HG03159 (cell line): Measurements from ENCODE around the gene VSIR.

Experiments
- ATAC-seq: cut with Tn5 transposase; IDR thresholded peaks from one replicate; pipeline ENCODE4 v1.9.1; 2021; ENCODE audit warnings: mild to moderate bottlenecking, moderate library complexity; ENCODE audit not compliant: unreplicated experiment

Gene VSIR

DNA sequence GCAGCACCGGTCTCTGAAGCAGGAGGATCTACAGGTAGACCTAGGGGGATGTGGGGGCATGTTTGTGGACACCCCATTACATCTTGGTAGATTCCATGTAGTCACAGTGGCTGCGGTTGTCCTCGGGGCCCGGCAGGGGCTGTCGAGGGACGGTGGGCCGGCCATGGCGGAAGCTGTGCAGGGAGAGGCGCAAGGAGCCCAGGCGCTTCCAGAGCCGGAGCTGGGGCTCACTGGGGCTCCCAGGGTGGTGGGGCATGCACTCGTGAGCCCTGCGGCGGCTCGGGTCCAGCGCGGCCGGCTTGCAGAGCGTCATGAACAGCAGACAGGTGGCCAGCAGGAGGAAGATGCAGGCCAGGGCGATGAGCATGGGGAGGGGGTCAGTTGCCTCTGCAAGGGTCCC is 57.5 kb downstream of the VSIR start:
- ATAC-seq, result no peak

- ATAC-seq, result no peak
These were observed 58.3 kb downstream of the VSIR start for GRCh38 chr10:71715026-71715425.

GRCh38 chr10:71714592-71714991 is 58.7 kb downstream of the VSIR start:
- no peak for ATAC-seq

DNA sequence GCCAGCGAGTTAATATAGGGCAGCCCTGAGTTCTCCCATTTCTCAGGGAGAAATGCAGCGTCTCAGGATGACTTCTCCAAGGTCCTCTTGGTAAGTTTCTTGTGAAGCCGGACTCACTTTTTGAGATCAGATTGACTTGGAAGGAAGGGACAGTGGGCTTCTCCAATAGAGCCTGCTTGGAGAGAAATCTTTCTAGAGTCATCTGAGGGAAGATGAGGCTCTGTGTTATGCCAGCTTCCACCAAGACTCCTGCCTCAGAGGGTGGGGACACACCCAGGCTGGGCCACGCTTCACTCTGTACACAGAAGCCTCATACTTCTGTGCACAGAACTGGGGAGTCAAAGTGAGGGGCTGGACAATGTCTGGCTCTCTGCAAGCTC is 59.3 kb downstream of the VSIR start:
- no peak for ATAC-seq

DNA sequence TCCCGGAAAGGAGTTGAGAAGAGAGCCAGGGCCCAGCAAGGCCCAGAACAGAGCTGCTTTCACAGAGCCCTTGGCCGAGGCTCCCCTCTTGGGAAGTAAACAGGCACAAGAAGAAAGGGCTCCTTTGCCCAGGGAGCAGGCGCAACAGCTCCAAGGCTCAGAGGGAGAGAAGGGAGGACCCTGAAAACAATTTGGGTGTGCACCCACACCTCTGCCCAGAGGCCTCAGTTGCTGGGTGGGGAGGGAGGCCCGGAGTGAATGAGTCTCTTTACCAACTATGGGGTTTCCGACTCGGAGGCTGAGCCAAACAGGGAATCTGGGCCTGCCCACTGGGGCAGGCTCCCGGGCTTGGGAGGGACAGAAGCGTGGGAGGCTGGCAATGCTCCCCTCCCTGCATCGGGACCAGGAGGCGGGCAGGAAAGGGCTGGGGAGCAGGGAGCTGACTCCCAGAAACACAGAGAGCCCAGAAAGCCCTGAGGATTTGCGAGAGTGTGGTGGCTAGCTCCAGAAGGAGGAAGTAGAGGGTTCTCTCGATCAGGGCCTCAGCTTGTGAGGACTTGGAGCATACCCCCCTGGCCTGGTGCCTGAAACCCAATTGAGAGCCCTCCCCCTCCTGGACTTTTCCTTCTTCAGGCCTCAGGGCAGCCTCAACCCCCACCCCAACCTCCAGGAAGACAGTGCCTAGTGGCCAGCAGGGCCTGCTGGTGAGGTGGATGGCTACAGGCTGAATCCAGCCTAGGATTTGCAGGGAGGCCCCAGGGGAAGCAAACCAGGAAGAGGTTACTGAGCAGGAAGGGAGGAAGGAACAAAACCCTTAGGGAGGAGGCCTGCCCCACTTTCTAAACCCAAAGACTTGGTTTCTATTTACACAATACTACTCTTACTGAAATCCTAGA is 59.9 kb downstream of the VSIR start:
- ATAC-seq, result no peak

- ATAC-seq, result no peak
These were observed 60.7 kb downstream of the VSIR start for GRCh38 chr10:71712572-71713134.

GRCh38 chr10:71712170-71712569 is 61.1 kb downstream of the VSIR start:
- no peak for ATAC-seq

- ATAC-seq, result no peak
These were observed 62.2 kb downstream of the VSIR start for GRCh38 chr10:71711052-71711623.

DNA sequence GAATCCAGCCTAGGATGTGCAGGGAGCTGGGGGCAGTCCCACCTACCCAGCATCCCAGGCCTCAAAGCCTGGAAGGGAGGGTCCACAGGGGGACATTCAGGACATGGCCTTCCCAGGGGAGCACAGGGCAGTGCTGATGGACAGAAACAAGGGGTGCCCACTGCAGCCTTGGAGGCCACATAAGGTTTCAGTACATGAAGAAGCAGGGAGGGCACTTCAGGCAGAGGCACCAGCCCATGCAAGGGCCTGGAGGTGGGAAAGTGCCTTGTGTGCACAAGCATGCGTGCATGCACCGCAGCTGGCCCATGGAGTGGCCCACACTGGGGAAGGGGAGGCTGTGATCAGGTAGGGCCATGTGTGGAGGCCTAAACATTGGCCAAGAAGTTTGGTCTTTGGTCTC is 62.8 kb downstream of the VSIR start:
- no peak for ATAC-seq

- no peak for ATAC-seq
These were observed 64.1 kb downstream of the VSIR start for GRCh38 chr10:71708897-71709882.

- no peak for ATAC-seq
These were observed 65.0 kb downstream of the VSIR start for GRCh38 chr10:71708301-71708703.

GRCh38 chr10:71707240-71707789 is 66.0 kb downstream of the VSIR start:
- ATAC-seq, result no peak

GRCh38 chr10:71706216-71707121 is 66.9 kb downstream of the VSIR start:
- ATAC-seq, result no peak

GRCh38 chr10:71705582-71705981 is 67.7 kb downstream of the VSIR start:
- ATAC-seq, result no peak

- ATAC-seq, result no peak
These were observed 68.5 kb downstream of the VSIR start for GRCh38 chr10:71704816-71705215.

DNA sequence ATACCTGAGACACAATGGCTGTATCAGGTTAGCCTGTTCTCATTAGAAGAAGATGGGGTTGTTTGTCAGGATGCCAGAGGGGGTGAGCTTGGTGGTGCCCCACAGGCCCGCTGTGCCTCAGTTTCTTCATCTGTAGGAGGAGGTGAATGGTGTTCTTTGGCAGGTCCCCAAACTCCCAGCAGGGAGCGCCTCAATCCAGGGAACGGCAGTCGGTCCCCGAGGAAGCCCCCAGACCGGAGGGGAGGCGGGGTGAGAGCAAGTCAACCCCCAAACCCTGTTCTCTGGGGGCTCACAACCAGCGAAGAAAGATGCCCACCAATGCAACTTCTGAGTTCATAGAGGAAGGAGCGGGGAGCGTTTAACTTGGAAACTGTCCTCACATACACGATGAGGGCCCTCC is 69.7 kb downstream of the VSIR start:
- no peak for ATAC-seq

DNA sequence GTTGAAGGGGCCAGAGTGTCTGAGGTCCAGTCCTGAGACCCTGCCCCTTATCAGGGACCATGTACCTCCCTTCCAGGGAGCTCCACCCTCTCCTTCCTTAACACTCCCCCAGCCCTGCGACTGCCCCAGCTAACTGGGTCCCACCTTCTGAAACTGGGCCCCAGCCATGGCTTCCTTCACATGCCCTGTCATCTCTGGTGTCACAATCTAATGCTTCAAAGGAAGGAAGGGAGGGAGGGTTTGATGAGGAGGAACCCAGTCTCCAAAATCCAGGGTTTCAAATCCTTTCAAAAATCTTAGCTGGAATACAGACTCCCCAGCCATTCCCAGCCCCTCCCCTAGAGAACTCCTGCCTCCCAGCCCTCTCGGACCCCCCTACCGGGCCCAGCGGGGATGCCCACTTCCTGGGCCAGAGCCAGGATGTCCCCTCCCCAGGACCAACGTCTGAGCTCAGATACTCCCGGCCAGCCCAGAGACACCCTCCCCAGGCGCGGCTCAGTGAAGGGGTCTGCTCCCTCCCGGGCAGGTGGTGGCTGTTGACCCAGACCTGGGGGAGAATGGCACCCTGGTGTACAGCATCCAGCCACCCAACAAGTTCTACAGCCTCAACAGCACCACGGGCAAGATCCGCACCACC is 71.7 kb downstream of the VSIR start:
- no peak for ATAC-seq

GRCh38 chr10:71700731-71701368 is 72.5 kb downstream of the VSIR start:
- no peak for ATAC-seq

DNA sequence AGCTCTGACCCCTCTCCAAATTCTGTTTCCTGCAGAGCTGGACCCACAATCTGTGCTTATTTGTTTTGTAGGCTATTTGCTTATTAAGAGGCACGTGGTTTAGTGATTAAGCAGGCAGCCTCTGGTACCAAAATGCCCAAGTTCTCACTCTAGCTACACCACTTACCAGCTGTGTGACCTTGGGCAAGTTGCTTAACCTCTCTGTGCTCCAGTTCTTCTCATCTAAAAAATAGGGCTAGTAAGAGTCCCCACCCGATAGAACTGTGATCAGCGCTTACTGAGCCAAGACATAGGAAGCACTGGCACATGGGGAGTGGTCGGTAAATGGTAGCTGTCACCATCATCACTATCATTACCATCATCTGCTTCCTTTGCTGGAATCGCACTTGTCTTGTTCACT is 74.6 kb downstream of the VSIR start:
- ATAC-seq, result no peak
